ENCODE results near the gene OR2T10.
"Not testable (repeated sequence)": the region's sequence is repeated elsewhere in the genome, so short reads cannot be mapped to it uniquely, and the experiment has no call there.

DNA sequence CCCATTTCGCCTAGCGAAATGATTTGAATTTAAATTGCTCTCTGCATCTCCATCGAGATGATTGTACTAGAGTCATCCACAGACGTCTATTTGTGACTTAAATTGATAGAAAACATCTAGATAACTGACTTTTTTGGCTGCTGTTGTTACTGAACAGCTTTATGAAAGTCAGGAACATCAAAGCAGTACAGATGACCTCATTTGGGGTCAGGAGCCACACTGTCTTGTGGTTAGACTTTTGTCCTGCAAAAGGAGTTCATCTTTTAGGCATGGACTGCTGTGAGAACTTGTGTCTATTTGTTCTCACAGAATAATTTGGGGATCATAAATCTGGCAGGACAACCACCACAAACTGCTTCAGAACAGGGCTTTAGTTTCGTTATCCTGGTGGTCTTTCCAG, 42.2 kb upstream of the OR2T10 start:
- TF ChIP-seq, protein P1, sequence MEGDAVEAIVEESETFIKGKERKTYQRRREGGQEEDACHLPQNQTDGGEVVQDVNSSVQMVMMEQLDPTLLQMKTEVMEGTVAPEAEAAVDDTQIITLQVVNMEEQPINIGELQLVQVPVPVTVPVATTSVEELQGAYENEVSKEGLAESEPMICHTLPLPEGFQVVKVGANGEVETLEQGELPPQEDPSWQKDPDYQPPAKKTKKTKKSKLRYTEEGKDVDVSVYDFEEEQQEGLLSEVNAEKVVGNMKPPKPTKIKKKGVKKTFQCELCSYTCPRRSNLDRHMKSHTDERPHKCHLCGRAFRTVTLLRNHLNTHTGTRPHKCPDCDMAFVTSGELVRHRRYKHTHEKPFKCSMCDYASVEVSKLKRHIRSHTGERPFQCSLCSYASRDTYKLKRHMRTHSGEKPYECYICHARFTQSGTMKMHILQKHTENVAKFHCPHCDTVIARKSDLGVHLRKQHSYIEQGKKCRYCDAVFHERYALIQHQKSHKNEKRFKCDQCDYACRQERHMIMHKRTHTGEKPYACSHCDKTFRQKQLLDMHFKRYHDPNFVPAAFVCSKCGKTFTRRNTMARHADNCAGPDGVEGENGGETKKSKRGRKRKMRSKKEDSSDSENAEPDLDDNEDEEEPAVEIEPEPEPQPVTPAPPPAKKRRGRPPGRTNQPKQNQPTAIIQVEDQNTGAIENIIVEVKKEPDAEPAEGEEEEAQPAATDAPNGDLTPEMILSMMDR (IDR thresholded peaks at IDR 0.05) = not testable (repeated sequence)
- TF ChIP-seq POLR2A (IDR thresholded peaks at IDR 0.05) = not testable (repeated sequence)
